Mesothelial cell of epicardium (in vitro differentiated cells): ENCODE measurements around the gene S100A13. TPM values are rescaled to one million over a fixed set of nuclear protein-coding genes. Genes with fewer than 3 reads are reported as not detected.
"Not testable (repeated sequence)": the region's sequence is repeated elsewhere in the genome, so short reads cannot be mapped to it uniquely, and the experiment has no call there.

Experiments used
- DNase-seq, 2 experiments: peaks; one replicate each; pipeline ENCODE4 v3.0.0; 2021; ENCODE audit warnings: low spot score in 2 of 2; ENCODE audit not compliant: unreplicated experiment in 2 of 2
- H3K27ac Mint-ChIP-seq: 2 replicates; pipeline ENCODE4 v1.8.0; 2021; ENCODE audit warnings: mixed read lengths
- H3K27me3 Mint-ChIP-seq: 2 replicates; pipeline ENCODE4 v1.8.0; 2021; ENCODE audit warnings: low read depth, mixed read lengths
- H3K36me3 Mint-ChIP-seq: 2 replicates; pipeline ENCODE4 v1.8.0; 2021; ENCODE audit warnings: mixed read lengths
- H3K4me1 Mint-ChIP-seq: 2 replicates; pipeline ENCODE4 v1.8.0; 2021; ENCODE audit warnings: mixed read lengths
- H3K4me3 Mint-ChIP-seq: 2 replicates; pipeline ENCODE4 v1.8.0; 2021; ENCODE audit warnings: mild to moderate bottlenecking, moderate library complexity, mixed read lengths
- H3K9me3 Mint-ChIP-seq: 2 replicates; pipeline ENCODE4 v1.8.0; 2021; ENCODE audit warnings: mixed read lengths
- total RNA-seq: library from RNA; stranded (reverse); gene quantifications from 3 replicates; pipeline ENCODE4 v1.2.1, GENCODE V29; 2021
- TF ChIP-seq, protein P1 (sequence below): fragments of 200-600 bp; sonication (generic); IDR thresholded peaks from one replicate; pipeline ENCODE4 v1.5.0; 2021; ENCODE audit warnings: antibody characterized with exemption; ENCODE audit not compliant: unreplicated experiment

S100A13 gene
- total RNA-seq: 46.6 to 58.5 TPM (median 54.5 TPM) in 3 replicates

DNA sequence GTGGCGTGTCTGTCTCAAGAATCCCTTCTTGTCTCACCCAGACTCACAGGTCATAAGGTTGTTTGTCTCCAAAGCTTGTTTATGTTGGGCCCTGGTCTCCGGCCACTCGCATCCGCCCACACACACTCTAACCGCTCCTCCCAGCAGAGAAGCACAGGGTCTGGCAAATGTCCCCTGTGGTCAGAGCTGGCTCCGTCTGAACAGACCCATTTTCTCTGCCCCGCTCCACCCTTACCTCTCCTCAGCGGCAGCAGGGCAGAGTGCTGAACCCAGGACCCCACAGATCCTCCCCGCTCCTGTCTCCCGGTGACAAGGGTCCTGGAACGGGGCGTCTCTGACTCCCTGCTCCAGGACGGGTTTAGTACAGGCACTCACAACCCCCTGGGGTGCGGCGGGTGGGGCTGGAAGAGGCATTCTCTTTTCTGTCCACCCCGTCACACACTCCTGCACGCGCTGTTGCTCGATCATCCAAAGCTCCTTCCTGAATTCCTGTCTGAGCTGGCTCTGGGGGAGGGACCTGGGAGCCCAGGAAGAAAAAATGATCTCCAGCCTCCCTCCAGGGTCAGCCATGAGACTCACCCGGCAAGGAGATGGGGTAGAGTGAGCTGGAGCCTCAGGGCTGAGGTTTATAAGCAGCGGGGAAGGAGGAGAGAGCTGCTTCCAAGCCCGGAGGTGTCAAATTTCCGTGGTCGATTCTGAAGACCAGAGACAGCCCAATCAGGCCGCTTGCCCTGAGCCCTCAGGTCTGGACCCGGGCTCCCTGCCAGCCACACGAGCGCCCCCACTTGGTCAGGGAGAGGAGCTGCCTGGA, at the start of gene S100A13:
Gene S100A13, minus strand, starts transcription at position 602 of the 811 bp plus-strand sequence. CDS start 1,033 bp downstream, outside the sequence.
- Mint-ChIP-seq H3K9me3 (no peaks in the 10 kb centered on the region), H3K36me3 (peaks cover 16% of the 10 kb centered on the region), H3K27ac (peak within 1 kb of the TSS; percentile 97), H3K4me3 (peak within 1 kb of the TSS; percentile 80), H3K4me1 (peaks cover 44% of the 10 kb centered on the region), H3K27me3 (no peaks in the 10 kb centered on the region)
- DNase-seq: peak; percentile 60 to 81
- TF ChIP-seq, protein P1, sequence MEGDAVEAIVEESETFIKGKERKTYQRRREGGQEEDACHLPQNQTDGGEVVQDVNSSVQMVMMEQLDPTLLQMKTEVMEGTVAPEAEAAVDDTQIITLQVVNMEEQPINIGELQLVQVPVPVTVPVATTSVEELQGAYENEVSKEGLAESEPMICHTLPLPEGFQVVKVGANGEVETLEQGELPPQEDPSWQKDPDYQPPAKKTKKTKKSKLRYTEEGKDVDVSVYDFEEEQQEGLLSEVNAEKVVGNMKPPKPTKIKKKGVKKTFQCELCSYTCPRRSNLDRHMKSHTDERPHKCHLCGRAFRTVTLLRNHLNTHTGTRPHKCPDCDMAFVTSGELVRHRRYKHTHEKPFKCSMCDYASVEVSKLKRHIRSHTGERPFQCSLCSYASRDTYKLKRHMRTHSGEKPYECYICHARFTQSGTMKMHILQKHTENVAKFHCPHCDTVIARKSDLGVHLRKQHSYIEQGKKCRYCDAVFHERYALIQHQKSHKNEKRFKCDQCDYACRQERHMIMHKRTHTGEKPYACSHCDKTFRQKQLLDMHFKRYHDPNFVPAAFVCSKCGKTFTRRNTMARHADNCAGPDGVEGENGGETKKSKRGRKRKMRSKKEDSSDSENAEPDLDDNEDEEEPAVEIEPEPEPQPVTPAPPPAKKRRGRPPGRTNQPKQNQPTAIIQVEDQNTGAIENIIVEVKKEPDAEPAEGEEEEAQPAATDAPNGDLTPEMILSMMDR: peak; percentile 62

DNA sequence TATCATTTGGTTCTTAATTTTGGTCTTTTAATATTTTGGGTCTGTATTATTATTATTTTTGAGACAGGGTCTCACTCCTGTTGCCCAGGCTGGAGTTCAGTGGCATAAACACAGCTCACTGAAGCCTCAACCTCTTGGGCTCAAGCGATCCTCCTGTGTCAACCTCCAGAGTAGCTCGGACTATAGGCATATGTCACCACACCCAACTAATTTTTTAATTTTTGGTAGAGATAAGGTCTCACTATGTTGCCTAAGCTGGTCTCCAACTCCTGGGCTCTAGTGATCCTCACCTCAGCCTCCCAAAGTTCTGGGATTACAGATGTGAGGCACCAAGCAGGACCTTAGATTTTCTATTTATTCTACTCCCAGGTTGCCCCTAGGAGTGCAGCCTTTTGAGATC, 46.2 kb upstream of the S100A13 start:
- H3K27ac Mint-ChIP-seq: peak overlapping the region; percentile 22
- peaks cover 12% of the 10 kb centered on the region for H3K27me3 Mint-ChIP-seq
- DNase-seq: no peak
- H3K36me3 Mint-ChIP-seq: peaks cover 4% of the 10 kb centered on the region
- H3K4me1 Mint-ChIP-seq: peaks cover 26% of the 10 kb centered on the region
- H3K9me3 Mint-ChIP-seq: no peaks in the 10 kb centered on the region
- no peak overlapping the region for H3K4me3 Mint-ChIP-seq
- TF ChIP-seq, protein P1: no peak

DNA sequence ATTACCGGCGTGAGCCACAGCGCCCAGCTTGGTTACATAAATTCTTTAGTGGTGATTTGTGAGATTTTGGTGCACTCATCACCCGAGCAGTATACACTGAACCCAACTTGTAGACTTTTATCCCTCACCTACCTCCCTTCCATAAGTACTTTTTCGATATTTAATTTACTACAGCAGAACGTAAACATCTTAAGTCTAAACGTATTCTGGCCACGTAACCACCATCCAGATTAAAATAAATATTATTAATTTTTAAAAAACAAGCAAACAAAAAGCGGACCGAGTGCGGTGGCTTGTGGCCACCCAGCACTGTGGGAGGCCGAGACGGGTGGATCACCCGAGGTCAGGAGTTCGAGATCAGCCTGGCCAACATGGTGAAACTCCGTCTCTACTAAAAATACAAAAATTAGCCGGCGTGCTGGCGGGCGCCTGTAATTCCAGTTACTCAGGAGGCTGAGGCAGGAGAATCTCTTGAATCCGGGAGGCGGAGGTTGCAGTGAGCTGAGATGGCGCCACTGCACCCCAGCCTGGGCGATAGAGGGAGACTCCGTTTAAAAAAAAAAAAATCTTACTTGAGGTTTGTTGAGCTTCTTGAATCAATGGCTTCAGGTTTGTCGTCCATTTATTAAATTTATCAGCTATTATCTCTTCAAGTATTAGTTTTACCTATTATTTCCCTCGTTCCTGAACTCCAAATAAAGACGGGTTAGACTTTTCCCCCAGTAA, 44.5 kb upstream of the S100A13 start:
- not testable (repeated sequence) for H3K4me3 Mint-ChIP-seq, H3K27me3 Mint-ChIP-seq, H3K9me3 Mint-ChIP-seq, DNase-seq
- peaks cover 17% of the 10 kb centered on the region for H3K4me1 Mint-ChIP-seq
- peak overlapping the region; percentile 67 for H3K27ac Mint-ChIP-seq
- H3K36me3 Mint-ChIP-seq: peaks cover 18% of the 10 kb centered on the region

DNA sequence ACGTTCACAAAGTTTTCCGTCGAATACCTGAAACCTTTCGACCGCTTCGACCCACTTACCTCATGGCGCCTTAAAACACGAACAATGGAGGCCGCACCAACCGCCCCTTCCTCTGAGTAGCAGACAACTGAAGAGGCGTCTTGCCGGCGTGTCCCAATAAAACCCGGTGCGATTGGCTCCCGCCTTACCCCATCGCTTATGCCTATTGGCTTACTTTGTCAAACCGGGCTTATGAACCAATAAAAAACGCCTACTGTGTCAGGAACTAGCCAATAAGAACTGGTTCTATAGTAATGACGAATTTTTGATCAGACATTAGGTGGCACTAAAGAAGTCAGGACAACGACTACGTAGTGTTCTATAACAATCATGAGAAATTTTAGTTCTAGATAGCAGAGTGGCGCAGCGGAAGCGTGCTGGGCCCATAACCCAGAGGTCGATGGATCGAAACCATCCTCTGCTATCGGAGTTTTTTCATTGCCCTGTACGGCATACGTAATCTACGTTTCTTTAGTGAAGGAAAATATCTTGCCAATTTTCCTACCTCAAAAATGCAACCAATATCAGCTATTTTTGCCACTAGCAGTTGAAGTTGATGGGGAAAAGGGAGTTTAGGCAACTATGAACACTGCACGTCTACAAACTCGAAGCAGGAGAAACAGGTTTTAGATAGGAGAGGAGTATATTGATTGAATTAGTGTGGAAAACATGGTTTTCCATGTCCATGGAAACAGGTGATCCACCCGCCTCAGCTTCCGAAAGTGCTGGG, 43.7 kb upstream of the S100A13 start, which contains the start of gene ILF2:
Gene ILF2, minus strand, starts transcription at position 135 of the 769 bp plus-strand sequence. Its CDS starts 71 bp downstream, at position 64.
- peaks cover 18% of the 10 kb centered on the region for H3K36me3 Mint-ChIP-seq
- peak; percentile 87 to 97 for DNase-seq
- peak within 1 kb of the TSS; percentile 67 for H3K27ac Mint-ChIP-seq
- H3K27me3 Mint-ChIP-seq: no peaks in the 10 kb centered on the region
- no peak within 1 kb of the TSS for H3K4me3 Mint-ChIP-seq
- H3K4me1 Mint-ChIP-seq: peaks cover 17% of the 10 kb centered on the region
- no peaks in the 10 kb centered on the region for H3K9me3 Mint-ChIP-seq
- TF ChIP-seq, protein P1: no peak

DNA sequence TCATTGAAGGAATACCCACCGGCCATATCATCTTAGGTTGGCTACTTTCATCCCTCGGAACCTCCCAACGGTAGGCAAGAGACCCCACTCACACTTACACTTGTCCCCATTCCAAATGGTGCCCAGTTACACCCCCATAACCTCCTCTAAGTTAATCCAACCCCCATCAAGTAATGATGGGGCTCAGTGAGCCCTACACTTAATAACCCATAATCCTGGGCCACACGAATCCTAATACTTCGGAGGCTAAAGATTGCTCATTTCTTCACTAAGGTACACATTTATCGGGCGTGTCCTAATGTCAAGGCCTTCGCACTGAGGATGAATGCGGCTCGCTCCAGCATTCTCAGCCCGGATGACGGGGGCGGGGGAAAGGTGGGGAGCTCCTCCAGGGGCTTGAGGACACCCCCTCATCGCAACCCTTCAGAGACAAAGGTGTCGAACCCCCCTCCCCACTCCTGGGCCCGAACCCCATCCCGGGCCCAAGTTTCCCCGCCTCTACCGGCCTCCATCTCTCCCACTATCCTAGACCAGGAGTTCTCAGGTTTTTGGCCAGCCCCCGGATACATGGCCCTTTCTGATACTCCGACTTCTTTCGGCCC, 43.1 kb upstream of the S100A13 start:
- TF ChIP-seq, protein P1: no peak
- Mint-ChIP-seq H3K9me3 (no peaks in the 10 kb centered on the region), H3K4me3 (no peak overlapping the region), H3K27me3 (no peaks in the 10 kb centered on the region), H3K4me1 (peaks cover 17% of the 10 kb centered on the region), H3K36me3 (peaks cover 20% of the 10 kb centered on the region), H3K27ac (no peak overlapping the region)
- no peak for DNase-seq
